Measurements from ENCODE around the gene CD96.

CD96 gene

DNA sequence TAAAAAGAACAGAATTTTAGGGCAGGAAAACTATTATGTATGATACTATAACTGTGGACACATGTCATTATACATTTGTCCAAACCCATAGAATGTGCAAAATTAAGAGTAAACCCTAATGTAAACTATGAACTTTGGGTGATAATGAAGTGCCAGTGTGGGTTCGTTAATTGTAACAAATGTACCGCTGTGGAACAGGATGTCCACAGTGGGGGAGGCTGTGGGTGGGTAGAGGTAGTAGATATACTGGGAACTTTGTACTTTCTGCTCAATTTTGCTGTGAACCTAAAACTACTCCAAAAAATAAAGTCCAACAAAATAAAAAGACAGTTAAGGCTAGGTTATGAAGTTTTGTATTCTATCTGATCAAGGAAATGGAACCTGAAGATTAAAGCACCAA is 24.8 kb downstream of the CD96 start:
- H3K27ac Mint-ChIP-seq, result no peak overlapping the region
- TF ChIP-seq, protein P1, sequence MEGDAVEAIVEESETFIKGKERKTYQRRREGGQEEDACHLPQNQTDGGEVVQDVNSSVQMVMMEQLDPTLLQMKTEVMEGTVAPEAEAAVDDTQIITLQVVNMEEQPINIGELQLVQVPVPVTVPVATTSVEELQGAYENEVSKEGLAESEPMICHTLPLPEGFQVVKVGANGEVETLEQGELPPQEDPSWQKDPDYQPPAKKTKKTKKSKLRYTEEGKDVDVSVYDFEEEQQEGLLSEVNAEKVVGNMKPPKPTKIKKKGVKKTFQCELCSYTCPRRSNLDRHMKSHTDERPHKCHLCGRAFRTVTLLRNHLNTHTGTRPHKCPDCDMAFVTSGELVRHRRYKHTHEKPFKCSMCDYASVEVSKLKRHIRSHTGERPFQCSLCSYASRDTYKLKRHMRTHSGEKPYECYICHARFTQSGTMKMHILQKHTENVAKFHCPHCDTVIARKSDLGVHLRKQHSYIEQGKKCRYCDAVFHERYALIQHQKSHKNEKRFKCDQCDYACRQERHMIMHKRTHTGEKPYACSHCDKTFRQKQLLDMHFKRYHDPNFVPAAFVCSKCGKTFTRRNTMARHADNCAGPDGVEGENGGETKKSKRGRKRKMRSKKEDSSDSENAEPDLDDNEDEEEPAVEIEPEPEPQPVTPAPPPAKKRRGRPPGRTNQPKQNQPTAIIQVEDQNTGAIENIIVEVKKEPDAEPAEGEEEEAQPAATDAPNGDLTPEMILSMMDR (IDR thresholded peaks at IDR 0.05; ENCODE audit: unreplicated experiment in 3 of 3), result no peak
- peaks cover 7% of the 10 kb centered on the region for H3K9me3 Mint-ChIP-seq
- no peak overlapping the region for H3K4me3 Mint-ChIP-seq
- no peaks in the 10 kb centered on the region for H3K27me3 Mint-ChIP-seq (ENCODE audit: low read depth)
- no peaks in the 10 kb centered on the region for H3K36me3 Mint-ChIP-seq (ENCODE audit: low read depth)
- H3K4me1 Mint-ChIP-seq, result no peaks in the 10 kb centered on the region

GRCh38 chr3:111568355-111568754 is 26.4 kb downstream of the CD96 start:
- Mint-ChIP-seq H3K27ac (peak overlapping the region in 1 of 3 experiments; percentile 29), H3K9me3 (no peaks in the 10 kb centered on the region), H3K27me3 (ENCODE audit: low read depth) (no peaks in the 10 kb centered on the region), H3K4me3 (no peak overlapping the region), H3K36me3 (ENCODE audit: low read depth) (no peaks in the 10 kb centered on the region), H3K4me1 (no peaks in the 10 kb centered on the region)
- TF ChIP-seq, protein P1 (IDR thresholded peaks at IDR 0.05; ENCODE audit: unreplicated experiment in 3 of 3), result no peak

- Mint-ChIP-seq H3K27me3 (ENCODE audit: low read depth) (no peaks in the 10 kb centered on the region), H3K9me3 (no peaks in the 10 kb centered on the region), H3K4me3 (no peak overlapping the region), H3K36me3 (ENCODE audit: low read depth) (no peaks in the 10 kb centered on the region), H3K27ac (peak overlapping the region in 1 of 3 experiments; percentile 29), H3K4me1 (no peaks in the 10 kb centered on the region)
- TF ChIP-seq, protein P1 (IDR thresholded peaks at IDR 0.05; ENCODE audit: unreplicated experiment in 3 of 3), result no peak
Observed at GRCh38 chr3:111568911-111569310, 26.9 kb downstream of the CD96 start.

DNA sequence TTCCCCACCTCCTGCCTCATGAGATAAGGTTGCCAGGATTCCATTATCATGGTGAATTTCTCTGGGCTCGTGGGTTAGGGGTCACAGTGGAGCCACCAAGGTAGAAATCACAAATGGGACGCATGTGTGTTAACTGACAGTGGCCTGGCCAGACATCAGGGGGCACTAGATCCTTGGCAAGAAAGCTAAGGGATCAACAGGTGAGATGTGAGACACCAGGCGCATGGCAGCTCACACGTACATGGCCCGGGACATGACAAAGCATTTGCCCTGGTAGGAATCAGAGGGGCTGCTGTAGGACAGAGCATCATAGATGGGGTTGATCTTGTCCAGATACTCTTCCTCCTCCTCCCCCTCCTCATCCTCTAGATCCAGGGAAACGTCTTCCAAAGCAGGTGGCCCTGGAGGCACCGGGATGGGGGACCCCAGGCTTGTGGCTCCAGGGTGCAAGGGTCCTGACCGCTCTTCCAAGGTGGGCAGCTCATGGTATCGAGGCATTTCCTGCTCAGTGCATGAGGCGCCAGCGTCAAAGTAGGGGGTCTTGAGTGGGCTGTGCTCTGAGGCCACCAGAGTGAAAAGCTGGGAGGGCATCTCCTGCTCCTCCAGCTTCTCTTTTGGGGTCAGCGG is 28.5 kb downstream of the CD96 start:
- H3K9me3 Mint-ChIP-seq, result no peaks in the 10 kb centered on the region
- no peaks in the 10 kb centered on the region for H3K27me3 Mint-ChIP-seq (ENCODE audit: low read depth)
- H3K4me1 Mint-ChIP-seq, result no peaks in the 10 kb centered on the region
- H3K27ac Mint-ChIP-seq, result no peak overlapping the region
- TF ChIP-seq, protein P1 (IDR thresholded peaks at IDR 0.05; ENCODE audit: unreplicated experiment in 3 of 3), result no peak
- H3K4me3 Mint-ChIP-seq, result no peak overlapping the region
- no peaks in the 10 kb centered on the region for H3K36me3 Mint-ChIP-seq (ENCODE audit: low read depth)

- no peak overlapping the region for H3K27ac Mint-ChIP-seq
- no peak overlapping the region for H3K4me3 Mint-ChIP-seq
- no peaks in the 10 kb centered on the region for H3K27me3 Mint-ChIP-seq (ENCODE audit: low read depth)
- H3K36me3 Mint-ChIP-seq (ENCODE audit: low read depth), result no peaks in the 10 kb centered on the region
- H3K4me1 Mint-ChIP-seq, result no peaks in the 10 kb centered on the region
- H3K9me3 Mint-ChIP-seq, result no peaks in the 10 kb centered on the region
- TF ChIP-seq, protein P1 (IDR thresholded peaks at IDR 0.05; ENCODE audit: unreplicated experiment in 3 of 3), result no peak
Observed at GRCh38 chr3:111571282-111571681, 29.3 kb downstream of the CD96 start.

- TF ChIP-seq, protein P1 (IDR thresholded peaks at IDR 0.05; ENCODE audit: unreplicated experiment in 3 of 3), result no peak
- Mint-ChIP-seq H3K9me3 (no peaks in the 10 kb centered on the region), H3K4me3 (no peak overlapping the region), H3K27me3 (ENCODE audit: low read depth) (no peaks in the 10 kb centered on the region), H3K36me3 (ENCODE audit: low read depth) (no peaks in the 10 kb centered on the region), H3K27ac (no peak overlapping the region), H3K4me1 (no peaks in the 10 kb centered on the region)
Observed at GRCh38 chr3:111571907-111572460, 30.0 kb downstream of the CD96 start.

All from nephron (organoid).